H1 (cell line): ENCODE measurements around the gene DHRS12. TPM values are rescaled to one million over a fixed set of nuclear protein-coding genes. Genes with fewer than 3 reads are reported as not detected.

ENCODE experiments used
- BRCA1 ChIP-seq: IDR thresholded peaks from 2 replicates; pipeline ENCODE4 v1.6.1; 2012; ENCODE audit warnings: low read depth, low read length, improper control_type of control experiment
- CHD7 ChIP-seq: fragments of 300-600 bp; sonication (generic); IDR thresholded peaks from 2 replicates; pipeline ENCODE4 v1.7.1; 2012; ENCODE audit warnings: low read length, moderate library complexity, mild to moderate bottlenecking, inconsistent platforms; ENCODE audit not compliant: insufficient replicate concordance
- HDAC6 ChIP-seq: IDR thresholded peaks from one replicate; pipeline ENCODE4 v1.7.1; 2012; ENCODE audit warnings: low read depth, mild to moderate bottlenecking, inconsistent platforms, low read length, moderate library complexity
- JUND ChIP-seq: IDR thresholded peaks from 2 replicates; pipeline ENCODE4 v1.6.1; 2011; ENCODE audit warnings: mild to moderate bottlenecking, improper control_type of control experiment, low read length
- KDM4A ChIP-seq: IDR thresholded peaks from one replicate; pipeline ENCODE4 v1.7.1; 2012; ENCODE audit warnings: low read depth, mild to moderate bottlenecking, moderate library complexity, low read length, inconsistent platforms; ENCODE audit not compliant: severe bottlenecking
- MAX ChIP-seq: IDR thresholded peaks from 2 replicates; pipeline ENCODE4 v1.6.1; 2012; ENCODE audit warnings: inconsistent platforms
- NRF1 ChIP-seq: IDR thresholded peaks from 2 replicates; pipeline ENCODE4 v1.6.1; 2011; ENCODE audit warnings: mild to moderate bottlenecking, low read depth, low read length, improper control_type of control experiment
- PHF8 ChIP-seq: fragments of 200-600 bp; sonication (generic); conservative IDR thresholded peaks from 2 replicates; pipeline ENCODE4 v1.7.1; 2012; ENCODE audit warnings: low read depth, mild to moderate bottlenecking, inconsistent platforms, low read length, moderate library complexity
- RFX5 ChIP-seq: IDR thresholded peaks from 2 replicates; pipeline ENCODE4 v1.6.1; 2011; ENCODE audit warnings: low read depth, low read length, improper control_type of control experiment, borderline replicate concordance
- SAP30 ChIP-seq: fragments of 300-600 bp; sonication (generic); IDR thresholded peaks from 2 replicates; pipeline ENCODE4 v1.7.1; 2012; ENCODE audit warnings: low read length, moderate library complexity, mild to moderate bottlenecking, inconsistent platforms; ENCODE audit not compliant: insufficient read depth, insufficient replicate concordance
- TCF12 ChIP-seq: IDR thresholded peaks from 2 replicates; pipeline ENCODE4 v1.6.1; 2011; ENCODE audit warnings: low read depth, mild to moderate bottlenecking, low read length
- polyA plus RNA-seq, 7 experiments: library from polyadenylated mRNA; depleted of rRNA in 3 of 7; stranded (reverse) in 5 of 7; unstranded in 2 of 7; fragments of >200 nt in 5 of 7; fragments of 200-250 nt in 2 of 7; gene quantifications; 1 replicate in 5 of 7; 2 replicates in 1 of 7; 4 replicates in 1 of 7; pipeline versions ENCODE4 v1.2.1 to v1.2.3, GENCODE V29; 2011 to 2013; ENCODE audit warnings: missing spikeins in 2 of 7, mixed read lengths in 2 of 7
- total RNA-seq: library from RNA; stranded (reverse); fragmentation: NEBNext Ultra II Directional; extraction: Animal tissue kit (Norgen Biotek cat#: 25700); gene quantifications from 2 replicates; pipeline ENCODE4 v1.2.1, GENCODE V29; 2021

DHRS12 gene
- total and polyA plus RNA-seq, 2 of the 8 experiments (the other 6 are each of a cell fraction or from before 2014, with no cell fraction given): 8.7 TPM

GRCh38 chr13:51738226-51738905 is 65.6 kb downstream of the DHRS12 start (continued):
- TF ChIP-seq CHD7 (no peak), SAP30 (no peak), NRF1 (no peak), PHF8 (no peak), BRCA1 (no peak), KDM4A (no peak), TCF12 (no peak), MAX (no peak), RFX5 (no peak), JUND (no peak), HDAC6 (no peak)
- TF ChIP-seq, all 59 proteins: peak for 0
